ENCODE measurements around the gene TESK1.

Gene TESK1, protein sequence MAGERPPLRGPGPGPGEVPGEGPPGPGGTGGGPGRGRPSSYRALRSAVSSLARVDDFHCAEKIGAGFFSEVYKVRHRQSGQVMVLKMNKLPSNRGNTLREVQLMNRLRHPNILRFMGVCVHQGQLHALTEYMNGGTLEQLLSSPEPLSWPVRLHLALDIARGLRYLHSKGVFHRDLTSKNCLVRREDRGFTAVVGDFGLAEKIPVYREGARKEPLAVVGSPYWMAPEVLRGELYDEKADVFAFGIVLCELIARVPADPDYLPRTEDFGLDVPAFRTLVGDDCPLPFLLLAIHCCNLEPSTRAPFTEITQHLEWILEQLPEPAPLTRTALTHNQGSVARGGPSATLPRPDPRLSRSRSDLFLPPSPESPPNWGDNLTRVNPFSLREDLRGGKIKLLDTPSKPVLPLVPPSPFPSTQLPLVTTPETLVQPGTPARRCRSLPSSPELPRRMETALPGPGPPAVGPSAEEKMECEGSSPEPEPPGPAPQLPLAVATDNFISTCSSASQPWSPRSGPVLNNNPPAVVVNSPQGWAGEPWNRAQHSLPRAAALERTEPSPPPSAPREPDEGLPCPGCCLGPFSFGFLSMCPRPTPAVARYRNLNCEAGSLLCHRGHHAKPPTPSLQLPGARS

DNA sequence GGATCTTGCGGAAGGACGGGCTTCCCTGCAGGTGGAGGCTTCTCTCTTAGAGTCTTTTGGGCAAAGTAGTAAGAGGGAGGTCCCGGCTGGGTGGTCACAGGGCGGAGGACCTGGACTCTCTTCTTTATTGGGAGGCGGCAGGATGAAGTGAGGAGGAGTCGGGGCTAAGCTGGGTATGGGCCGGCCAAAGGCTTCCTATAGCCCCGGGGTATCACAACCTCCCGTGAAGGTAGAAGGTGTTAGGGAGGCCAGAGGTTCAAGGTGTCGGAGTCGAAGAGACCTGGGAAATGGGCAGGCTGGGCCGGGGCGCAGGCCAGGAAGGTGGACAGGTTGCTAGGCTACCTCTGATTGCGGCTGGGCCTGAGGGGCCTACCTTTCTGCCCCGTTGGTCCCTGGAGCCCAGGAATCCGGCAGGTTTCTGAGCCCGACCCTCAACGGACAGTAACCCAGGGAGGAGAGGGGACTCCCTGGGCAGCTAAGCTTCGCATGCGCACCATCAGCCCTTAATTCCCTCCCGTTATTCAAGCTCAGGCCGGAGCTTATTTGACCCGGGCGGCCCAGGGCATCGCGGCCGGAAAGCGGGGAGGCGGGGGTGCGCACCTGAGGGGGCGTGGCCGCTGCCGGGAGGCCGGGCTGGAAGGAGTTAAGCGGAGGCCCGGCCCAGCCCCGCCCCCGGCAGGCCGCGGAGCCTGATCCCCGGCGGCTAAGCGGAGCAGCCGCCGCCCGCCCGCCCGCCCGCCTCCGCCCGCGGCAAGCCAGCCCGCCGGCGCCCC, at the start of gene TESK1:
Gene TESK1, plus strand, starts transcription at position 685 of the 773 bp plus-strand sequence. CDS start 358 bp downstream, outside the sequence.
- DNase-seq, result peak; percentile 91

DNA sequence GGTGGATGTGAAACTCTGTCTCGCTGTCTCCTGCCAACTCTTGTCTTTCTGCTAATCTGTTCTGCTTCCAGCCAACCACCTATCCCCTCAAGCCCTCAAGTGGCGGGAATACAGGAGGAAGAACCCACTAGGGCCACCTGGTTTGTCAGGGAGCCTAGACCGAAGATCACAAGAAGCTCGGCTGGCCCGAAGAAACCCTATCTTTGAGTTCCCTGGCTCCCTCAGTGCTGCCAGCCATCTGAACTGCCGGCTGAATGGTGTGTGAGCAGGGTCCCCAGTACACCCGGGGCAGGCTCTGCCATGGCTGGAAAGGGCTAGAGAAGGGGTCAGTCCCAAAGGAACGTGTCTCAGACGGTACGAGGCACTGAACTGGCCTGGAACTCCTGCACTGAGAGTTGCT, 49.2 kb upstream of the TESK1 start:
- DNase-seq, result no peak

DNA sequence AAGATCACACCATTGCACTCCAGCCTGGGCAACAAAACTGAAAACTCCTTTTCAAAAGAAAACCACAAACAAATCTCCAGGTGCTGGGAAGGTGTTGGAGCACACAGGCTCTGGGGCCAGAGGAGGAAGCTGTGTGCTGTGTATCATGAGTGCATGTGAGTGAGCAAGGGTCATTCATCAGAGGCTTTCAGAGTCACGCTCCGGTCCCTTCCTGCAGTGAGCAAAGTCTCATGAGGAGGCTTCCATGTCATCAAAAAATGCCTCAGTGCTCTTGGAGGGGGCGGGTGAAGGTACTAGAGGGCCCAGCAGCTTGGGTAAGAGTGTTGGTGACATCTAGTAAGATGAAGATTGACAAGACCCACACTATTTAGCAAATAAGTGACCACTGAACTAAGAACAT, 48.3 kb upstream of the TESK1 start:
- DNase-seq, result no peak

DNA sequence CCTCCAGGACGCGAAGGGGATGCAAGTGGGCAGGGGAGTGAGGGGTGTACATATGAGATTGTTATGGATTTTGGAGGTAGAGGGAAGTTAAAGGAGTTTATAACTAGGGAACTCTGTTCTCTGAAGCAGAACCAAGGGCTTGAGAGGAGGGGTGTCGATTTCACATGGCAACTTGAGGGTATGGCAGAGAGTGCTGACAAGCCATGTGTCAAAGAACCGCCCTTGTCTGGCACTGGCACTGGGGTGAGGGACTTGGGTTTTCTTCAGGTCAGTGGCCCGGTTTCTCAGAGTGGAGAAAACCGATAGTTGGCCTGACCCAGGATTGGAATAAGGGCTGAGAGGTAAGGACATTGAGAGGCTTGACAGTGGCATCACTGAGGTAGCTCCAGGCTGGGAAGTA, 47.7 kb upstream of the TESK1 start:
- no peak for DNase-seq

DNA sequence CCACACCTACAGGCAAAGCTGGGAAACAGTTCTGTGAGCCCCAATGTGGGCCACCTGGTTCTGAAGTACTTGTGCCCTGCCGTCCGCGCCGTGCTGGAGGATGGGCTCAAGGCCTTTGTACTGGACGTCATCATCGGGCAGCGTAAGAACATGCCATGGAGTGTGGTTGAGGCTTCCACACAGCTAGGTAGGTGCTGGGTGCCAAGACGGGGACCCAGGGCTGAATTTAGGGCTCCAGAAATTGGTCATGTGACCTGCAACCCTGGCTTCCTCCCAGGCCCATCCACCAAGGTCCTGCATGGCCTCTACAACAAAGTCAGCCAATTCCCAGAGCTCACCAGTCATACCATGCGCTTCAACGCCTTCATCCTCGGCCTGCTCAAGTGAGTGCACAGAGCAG, 46.9 kb upstream of the TESK1 start:
- no peak for DNase-seq

DNA sequence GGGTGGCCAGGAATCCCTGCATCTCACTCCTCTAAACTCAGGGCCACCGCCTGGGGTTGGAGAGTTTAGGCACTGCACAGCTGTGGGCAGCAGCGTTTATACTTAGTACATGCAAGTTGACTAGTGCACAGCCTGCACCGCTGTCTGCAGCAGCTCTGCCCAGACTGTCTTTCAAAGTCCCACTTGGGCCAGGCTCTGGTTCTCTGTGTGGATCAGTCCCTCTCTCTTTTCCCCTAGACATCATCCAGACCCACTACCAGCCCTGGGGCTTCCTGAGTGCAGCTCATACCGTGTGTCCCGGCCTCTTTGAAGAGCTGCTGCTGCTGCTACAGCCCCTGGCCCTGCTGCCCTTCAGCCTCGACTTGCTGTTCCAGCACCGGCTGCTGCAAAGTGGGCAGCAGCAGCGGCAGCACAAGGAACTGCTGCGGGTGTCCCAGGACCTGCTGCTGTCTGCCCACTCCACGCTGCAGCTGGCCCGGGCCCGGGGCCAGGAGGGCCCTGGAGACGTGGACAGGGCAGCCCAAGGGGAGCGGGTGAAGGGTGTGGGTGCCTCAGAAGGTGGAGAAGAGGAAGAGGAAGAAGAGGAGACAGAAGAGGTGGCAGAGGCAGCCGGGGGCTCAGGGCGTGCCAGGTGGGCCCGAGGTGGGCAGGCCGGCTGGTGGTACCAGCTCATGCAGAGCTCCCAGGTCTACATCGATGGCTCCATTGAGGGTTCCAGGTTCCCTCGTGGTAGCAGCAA, 45.1 kb upstream of the TESK1 start:
- no peak for DNase-seq

DNA sequence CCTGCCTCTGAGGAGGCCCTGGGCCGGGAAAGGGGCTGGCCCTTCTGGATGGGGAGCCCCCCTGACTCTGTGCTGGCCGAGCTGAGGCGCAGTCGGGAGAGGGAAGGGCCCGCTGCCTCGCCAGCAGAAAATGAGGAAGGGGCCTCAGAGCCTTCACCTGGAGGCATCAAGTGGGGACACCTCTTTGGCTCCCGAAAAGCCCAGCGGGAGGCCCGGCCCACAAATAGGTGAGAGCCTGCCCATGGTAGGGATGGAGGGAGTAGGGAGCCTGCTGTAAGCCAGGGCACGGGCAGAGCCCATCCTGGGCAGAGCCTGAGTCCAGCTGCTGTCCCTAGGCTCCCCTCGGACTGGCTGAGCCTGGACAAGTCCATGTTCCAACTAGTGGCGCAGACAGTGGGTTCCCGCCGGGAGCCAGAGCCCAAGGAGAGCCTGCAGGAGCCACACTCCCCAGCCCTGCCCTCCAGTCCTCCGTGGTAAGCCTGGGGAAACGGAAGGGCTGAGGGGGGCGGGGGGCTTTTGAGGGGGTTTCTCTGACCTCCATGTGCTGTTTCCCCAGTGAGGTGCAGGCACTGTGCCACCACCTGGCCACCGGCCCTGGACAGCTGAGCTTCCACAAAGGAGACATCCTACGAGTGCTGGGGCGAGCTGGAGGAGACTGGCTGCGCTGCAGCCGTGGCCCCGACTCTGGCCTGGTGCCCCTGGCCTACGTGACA, 44.3 kb upstream of the TESK1 start:
- DNase-seq, result no peak

DNA sequence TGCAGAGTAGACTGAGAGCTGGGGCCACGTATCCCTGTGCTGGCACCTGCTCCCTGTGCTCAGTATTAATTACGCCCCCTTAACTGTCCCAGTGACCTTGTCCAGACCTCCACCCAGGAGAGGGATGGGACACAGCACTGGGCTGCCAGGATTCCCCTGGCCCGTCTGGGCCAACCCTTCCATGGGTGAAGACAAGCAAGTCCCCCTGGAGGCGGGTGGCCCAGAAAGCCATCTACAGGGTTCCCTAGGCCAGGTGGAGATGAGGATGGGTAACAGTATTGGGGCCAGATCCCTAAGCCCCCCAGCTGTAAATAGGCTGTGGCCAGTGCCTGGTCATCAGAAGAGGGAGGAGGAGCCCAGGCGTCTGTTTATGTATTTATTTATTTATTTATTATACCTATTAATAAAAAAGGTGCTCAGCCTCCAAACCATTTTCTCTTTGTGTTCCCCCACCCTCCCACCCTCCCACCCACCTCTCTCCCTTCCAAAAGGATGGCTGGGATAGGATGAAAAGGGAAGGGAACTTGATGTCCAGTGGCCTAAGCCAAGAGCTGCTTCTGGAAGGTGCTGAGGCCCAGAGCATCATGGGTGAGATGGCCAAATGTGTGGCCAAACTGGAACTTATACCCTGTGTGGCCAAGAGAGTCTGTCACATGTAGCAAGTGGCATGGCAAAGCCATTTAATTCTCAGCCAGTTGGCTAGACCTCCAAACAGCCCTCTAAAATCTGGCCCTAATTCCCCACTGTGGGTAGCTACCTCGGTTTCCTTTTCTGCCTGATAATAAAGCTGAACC, 43.4 kb upstream of the TESK1 start:
- no peak for DNase-seq

DNA sequence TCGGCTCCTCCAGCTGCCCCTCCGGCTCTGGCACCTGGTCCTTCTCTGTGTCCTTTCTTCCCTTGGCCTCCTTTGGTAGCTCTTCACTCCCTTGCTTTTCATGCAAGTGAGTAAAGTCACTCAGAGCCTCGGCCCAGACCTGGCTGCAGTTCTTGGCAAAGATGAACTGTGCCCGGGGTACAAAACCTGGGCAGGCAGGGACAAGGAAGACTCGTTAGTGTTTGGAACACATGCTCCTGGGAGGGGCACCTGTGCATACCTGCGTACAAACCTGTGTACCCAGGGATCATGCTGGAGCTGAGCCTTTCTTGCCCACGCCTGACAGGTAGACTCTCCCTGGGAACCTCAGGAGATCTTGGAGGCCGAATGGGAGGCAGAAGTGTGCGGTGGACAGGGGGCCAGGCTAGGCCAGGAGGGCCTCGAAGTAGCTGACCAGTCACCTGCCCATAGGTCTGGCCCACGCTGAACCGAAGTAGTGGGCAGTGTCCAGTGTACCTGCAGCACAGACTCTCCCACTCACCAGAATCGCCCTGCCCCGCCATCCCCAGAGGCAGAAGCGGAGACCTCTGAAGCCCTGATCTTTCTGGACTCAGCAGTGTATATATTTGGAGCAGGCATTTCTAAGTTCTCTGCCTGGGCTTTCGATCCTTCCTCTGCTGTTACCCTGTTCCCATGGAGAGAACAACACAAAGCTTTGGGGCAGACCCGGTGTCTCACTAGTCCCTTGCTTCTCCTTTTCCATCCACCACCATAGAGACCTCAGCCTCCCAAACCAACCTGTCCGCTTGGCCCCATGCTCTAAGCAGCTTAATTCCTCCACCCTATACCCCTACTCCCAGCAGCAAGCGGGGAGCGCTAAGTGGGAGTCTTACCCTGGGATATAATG, 41.9 kb upstream of the TESK1 start:
- no peak for DNase-seq

DNA sequence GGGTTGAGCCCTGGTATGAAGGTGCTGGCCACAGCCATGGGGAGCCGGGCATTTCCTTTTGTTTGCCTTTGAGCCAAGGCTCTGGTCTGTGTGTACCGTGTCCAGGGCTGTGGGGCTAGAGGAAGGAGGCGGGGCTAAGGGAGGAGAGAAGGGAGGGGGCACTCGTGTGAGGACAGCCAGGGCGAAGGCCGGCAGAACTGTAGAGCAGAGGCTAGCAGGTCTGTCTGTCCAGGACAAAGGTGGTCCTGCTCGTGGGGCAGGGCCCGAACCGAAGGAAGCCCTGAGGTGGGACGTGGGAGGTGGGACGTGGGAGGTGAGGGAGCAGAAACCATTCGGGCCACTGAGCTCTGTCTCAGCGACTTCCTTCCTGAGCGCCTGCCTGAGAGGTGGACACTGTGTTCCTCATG, 41.3 kb upstream of the TESK1 start:
- DNase-seq, result no peak

DNA sequence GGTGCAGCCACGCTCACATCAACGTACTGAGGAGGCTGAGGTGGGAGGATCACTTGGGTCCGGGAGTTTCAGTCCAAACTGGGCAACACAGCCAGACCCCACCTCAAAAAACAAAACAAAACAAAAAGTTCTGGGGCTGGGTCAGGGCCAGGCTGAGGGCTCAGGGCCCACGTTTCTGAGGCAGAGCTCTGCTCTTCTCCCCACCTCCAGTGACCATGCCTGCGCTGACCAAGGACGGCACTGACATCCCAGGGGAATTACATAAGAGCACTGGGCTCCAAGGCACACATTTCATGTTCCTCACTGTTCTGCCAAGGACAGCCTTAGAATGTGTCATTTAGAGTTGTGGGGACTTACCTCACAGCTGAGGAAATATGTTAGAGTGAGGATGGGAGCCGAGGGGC, 40.4 kb upstream of the TESK1 start:
- DNase-seq, result no peak

DNA sequence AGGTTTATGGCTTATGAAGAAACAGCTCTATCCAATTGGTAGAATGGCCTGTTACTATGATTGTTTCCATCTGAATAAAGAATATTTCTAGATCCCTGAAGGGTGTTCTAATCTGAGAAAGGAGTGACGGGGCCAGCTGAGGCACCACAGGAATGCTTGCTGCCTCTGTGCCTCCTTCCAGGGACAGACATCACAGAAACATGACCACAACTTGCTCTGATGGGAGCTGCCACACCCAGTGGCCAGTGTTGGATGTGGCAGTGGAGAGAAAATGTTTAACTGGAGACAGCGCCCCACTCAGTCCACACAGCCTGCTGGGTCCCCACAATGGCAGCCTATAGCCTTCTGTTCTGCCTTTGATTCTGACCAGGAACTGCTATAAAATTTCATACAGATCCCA, 38.6 kb upstream of the TESK1 start:
- no peak for DNase-seq

DNA sequence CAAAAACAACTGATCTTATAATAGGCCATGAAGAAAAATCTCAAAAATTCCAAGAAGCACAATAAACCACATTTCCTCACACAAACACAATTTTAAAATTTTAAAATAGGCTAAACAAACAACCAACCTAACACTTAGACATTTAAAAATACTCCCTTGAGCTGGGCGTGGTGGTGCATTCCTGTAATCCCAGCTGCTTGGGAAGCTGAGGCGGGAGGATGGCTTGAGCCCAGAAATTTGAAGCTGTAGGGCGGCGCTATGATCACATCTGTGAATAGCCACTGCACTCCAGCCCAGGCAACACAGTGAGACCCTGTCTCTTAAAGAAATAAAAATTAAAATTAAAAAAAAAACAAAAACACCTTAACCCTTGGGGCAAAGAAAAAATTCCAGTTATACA, 36.9 kb upstream of the TESK1 start:
- DNase-seq, result no peak

DNA sequence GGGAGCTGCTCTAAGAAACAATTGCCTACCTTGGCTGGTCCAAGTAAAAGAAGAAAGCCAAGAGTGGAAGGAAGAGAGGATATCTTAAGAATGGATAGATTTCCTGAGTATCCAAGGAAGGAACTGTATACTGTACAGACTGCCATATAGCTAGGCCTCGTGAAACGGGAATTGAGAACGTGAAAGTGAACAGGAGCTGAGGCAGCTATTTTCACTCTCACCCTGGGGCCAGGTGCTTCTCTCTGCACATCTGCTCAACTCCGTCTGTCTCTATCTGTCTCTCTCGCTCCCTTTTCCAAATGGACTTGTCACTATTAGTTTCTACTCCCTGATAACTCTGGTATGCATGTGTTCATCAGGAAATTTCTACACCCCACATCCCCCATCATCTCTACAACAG, 35.9 kb upstream of the TESK1 start:
- no peak for DNase-seq

DNA sequence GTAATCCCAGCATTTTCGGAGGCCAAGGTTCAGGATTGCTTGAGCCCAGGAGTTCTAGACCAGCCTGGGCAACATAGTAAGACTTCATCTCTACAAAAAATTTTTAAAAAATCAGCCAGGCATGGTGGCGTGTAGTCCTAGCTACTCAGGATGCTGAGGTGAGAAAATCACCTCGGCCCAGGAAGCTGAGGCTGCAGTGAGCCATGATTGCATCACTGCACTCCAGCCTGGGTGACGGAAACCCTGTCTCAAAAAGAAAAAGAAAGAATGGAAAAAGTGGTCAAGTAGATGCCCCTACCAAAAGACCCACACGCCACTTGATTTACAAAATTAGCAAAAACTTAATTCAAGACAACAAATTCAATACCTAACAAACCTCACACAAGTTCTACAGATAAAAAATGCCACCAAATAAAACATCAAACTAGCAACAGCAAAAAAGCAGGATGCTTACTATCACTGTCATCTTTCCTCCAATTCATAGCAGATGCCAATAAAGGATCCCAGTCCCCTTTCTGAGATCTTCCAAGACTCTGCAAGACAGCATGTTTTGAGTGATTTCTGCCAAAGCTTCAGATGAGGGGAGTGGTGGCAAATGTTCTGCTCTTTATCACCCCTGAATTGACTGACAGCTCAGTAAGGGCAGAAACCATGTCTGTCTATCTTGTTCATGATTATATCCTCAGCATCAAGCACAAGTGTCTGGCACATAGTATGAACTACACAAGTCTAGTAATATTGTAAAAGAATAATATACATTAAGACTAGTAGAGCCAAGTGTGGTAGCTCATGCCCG, 34.2 kb upstream of the TESK1 start:
- no peak for DNase-seq

DNA sequence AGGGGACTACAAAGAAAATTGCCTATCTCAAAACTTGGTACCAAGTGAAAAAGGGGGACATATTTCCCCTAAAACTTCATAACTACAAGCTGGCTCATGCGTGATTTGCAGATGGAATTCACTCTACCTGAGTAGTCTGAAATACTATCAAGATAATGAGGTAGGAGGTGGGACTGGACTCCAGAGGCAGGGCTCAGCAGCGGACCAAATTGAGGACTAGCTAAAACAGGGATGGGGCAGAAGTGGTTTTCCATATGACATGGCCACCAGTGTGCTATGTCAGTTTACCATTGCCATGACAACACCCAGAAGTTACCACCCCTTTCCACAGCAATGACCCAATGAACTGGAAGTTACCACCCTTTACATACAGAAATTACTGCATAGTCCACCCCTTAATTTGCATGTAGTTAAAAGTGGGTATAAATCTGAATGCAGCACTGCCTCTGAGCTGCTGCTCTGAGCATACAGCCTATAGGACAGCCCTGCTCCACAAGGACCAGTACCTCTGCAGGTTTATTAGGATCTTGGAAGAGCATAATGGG, 30.4 kb upstream of the TESK1 start:
- DNase-seq, result no peak

DNA sequence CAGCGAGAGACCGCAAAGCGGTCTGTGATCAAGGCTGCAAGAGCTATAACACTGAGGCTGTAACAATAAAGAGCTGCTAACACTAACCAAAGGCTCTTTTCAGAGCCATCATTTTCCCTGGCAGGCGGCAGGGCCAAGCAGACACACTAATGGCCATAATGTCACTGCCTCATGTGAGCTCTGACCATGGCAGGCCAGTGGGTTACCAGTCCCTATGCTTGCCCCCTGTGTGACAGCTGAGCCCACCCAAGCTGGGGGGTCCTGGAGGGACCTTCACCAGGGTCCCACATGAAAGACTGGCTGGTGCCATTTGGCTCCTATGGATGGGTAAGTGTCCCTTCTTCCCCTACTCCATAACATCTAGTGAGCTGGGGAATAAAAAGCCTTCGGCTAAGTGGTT, 29.6 kb upstream of the TESK1 start:
- DNase-seq, result no peak

DNA sequence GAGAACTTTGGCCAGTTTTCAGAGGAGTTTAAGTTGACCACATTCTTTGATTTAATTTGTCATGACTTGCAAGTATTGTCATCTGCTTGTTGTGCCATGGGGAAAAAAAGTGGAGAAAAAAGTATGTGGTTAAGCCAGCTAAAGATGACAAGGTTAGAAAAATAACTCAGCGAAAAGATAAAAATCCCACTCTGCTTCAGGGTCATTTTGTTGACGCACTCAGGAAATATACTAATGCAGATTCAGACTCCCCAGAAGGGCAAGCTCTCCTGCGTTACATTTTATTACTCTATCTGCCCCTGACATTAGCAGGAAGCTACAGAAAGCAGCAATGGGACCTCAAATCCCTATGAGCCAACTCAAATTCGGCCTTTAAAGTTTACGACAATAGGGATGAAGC, 27.6 kb upstream of the TESK1 start:
- no peak for DNase-seq

DNA sequence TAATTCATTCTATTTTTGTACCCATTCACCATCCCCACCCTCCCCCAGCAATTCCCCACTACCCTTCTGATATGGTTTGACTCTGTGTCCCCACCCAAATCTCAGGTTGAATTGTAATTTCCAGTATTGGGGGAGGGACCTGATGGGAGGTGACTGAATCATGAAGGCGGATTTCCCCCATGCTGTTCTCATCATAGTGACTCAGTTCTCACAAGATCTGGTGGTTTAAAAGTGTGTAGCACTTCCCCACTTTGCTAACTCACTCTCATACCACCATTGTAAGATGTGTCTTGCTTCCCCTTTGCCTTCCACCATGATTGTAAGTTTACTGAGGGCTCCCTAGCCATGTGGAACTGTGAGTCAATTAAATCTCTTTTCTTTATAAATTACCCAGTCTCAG, 25.9 kb upstream of the TESK1 start:
- no peak for DNase-seq
